GM12878 (cell line): Measurements from ENCODE around the gene RAB26. TPM values are rescaled to one million over a fixed set of nuclear protein-coding genes. Genes with fewer than 3 reads are reported as not detected.

Experiments
- ATAC-seq: fragments of 200-7000 bp; cut with Tn5 transposase; 3 replicates; pipeline ENCODE4 v1.9.1; 2020; ENCODE audit warnings: mild to moderate bottlenecking, moderate library complexity
- BruUV-seq: library from RNA; stranded (reverse); fragments of 400-500 nt; replicated peaks from 2 replicates; lab custom pipeline; 2021; lab: Mats Ljungman, UMichigan
- CTCF ChIA-PET: fragments of 300-600 bp; sonication (Branson Sonifier 250); formaldehyde crosslinking; extraction: SDS; loops from one replicate; lab custom pipeline; 2021; ENCODE audit warnings: inconsistent platforms; lab: Yijun Ruan, JAX
- POLR2A ChIA-PET: fragments of 350-600 bp; formaldehyde crosslinking; extraction: SDS; loops from one replicate; lab custom pipeline; 2021; ENCODE audit warnings: inconsistent platforms; lab: Charles Lee
- RAD21 ChIA-PET: fragments of 300-600 bp; sonication (Branson Sonifier 250); formaldehyde crosslinking; loops from one replicate; lab custom pipeline; 2023; ENCODE audit warnings: antibody characterized with exemption; ENCODE audit not compliant: unreplicated experiment; lab: Charles Lee
- SMC1A ChIA-PET: fragments of 300-600 bp; sonication (Branson Sonifier 250); formaldehyde crosslinking; loops from one replicate; lab custom pipeline; 2023; ENCODE audit not compliant: unreplicated experiment, uncharacterized antibody; lab: Charles Lee
- DNase-seq: peaks from one replicate; pipeline ENCODE4 v3.0.0-alpha.2; 2011; ENCODE audit warnings: low read depth, low spot score
- FAIRE-seq: peaks from 3 replicates; lab custom pipeline; 2011; peaks lifted over from hg19 to GRCh38; lab: Jason Lieb, UNC
- H2AFZ ChIP-seq: 2 replicates; pipeline ENCODE4 v1.6.0; 2011; ENCODE audit warnings: low read depth, low read length, control low read depth; ENCODE audit not compliant: control insufficient read depth
- H3K27ac ChIP-seq: 2 replicates; pipeline ENCODE4 v1.5.1; 2011; ENCODE audit warnings: control low read depth; ENCODE audit not compliant: control insufficient read depth, insufficient read depth
- H3K27me3 ChIP-seq, 2 experiments: replicated peaks in 1 of 2; 2 replicates each; pipeline versions ENCODE4 v1.6.0 to v1.6.1; 2011; ENCODE audit warnings: low read length in 1 of 2; ENCODE audit not compliant: control insufficient read depth in 2 of 2, insufficient read depth in 2 of 2
- H3K36me3 ChIP-seq, 2 experiments: 2 replicates each; pipeline ENCODE4 v1.5.1; 2011; ENCODE audit warnings: low read length in 1 of 2; ENCODE audit not compliant: control insufficient read depth in 2 of 2, insufficient read depth in 2 of 2
- H3K4me1 ChIP-seq: 2 replicates; pipeline ENCODE4 v1.6.1; 2011; ENCODE audit warnings: mild to moderate bottlenecking, low read length, moderate library complexity, mixed read lengths; ENCODE audit not compliant: control insufficient read depth, insufficient read depth
- H3K4me2 ChIP-seq: 2 replicates; pipeline ENCODE4 v1.6.0; 2011; ENCODE audit warnings: control low read depth; ENCODE audit not compliant: control insufficient read depth, insufficient read depth
- H3K4me3 ChIP-seq: fragments of 200-600 bp; sonication (generic); 2 replicates; pipeline ENCODE4 v1.5.1; 2016
- H3K79me2 ChIP-seq: 2 replicates; pipeline ENCODE4 v1.6.0; 2011; ENCODE audit warnings: low read length; ENCODE audit not compliant: control insufficient read depth, insufficient read depth
- H3K9ac ChIP-seq: 2 replicates; pipeline ENCODE4 v1.8.0; 2011; ENCODE audit warnings: low read length, control low read depth, mixed read lengths; ENCODE audit not compliant: control insufficient read depth, insufficient read depth
- H3K9me3 ChIP-seq: replicated peaks from 3 replicates; pipeline ENCODE4 v1.5.1; 2011; ENCODE audit warnings: mild to moderate bottlenecking, low read length; ENCODE audit not compliant: control insufficient read depth, insufficient read depth
- H4K20me1 ChIP-seq: 2 replicates; pipeline ENCODE4 v1.6.0; 2011; ENCODE audit not compliant: control insufficient read depth, insufficient read depth
- POLR2A ChIP-seq: IDR thresholded peaks from 2 replicates; pipeline ENCODE4 v1.6.1; 2011; ENCODE audit warnings: low read depth, mild to moderate bottlenecking, low read length
- SRF ChIP-seq, 2 experiments: IDR thresholded peaks; 2 replicates each; pipeline ENCODE4 v1.6.1; 2011; ENCODE audit warnings: low read depth in 2 of 2, low read length in 2 of 2, mild to moderate bottlenecking in 1 of 2, moderate library complexity in 1 of 2
- ZNF207 ChIP-seq: fragments of 450-650 bp; IDR thresholded peaks from 2 replicates; pipeline ENCODE4 v1.6.1; 2014; ENCODE audit warnings: antibody characterized with exemption, mild to moderate bottlenecking, borderline replicate concordance
- WGBS: methylation state at CpG from one replicate; pipeline ENCODE4 v1.1.6; 2016; ENCODE audit warnings: low lambda C conversion rate; ENCODE audit not compliant: insufficient replicate concordance, insufficient coverage; ENCODE audit errors: missing lambda C conversion rate; 5-methylcytosine and 5-hydroxymethylcytosine counted together
- in situ Hi-C: fragments of 300-500 bp; cut with MboI; formaldehyde crosslinking; loops from 9 replicates; pipeline ENCODE4 v1.14.3; 2018; ENCODE audit warnings: mixed read lengths
- intact Hi-C: fragments of 100-400 bp; cut with micrococcal nuclease; formaldehyde crosslinking; loops from one replicate; pipeline ENCODE4 v1.14.2; 2022; ENCODE audit not compliant: unreplicated experiment
- polyA plus RNA-seq, 11 experiments: library from polyadenylated mRNA; depleted of rRNA in 4 of 11; unstranded in 6 of 11; stranded (reverse) in 5 of 11; fragments of >200 nt; fragmentation: Nextera tagmentation in 4 of 11; fragmentation: Illumina TruSeq in 1 of 11; extraction: Ambion mirVana in 4 of 11; extraction: Trizol in 1 of 11; gene quantifications; 1 replicate in 1 of 11; 2 replicates in 10 of 11; pipeline versions ENCODE4 v1.2.1 to v1.2.3, GENCODE V29; 2011 to 2016; ENCODE audit warnings: inconsistent platforms in 2 of 11, missing spikeins in 2 of 11, low read depth in 1 of 11
- total RNA-seq, 4 experiments: library from RNA; depleted of rRNA in 3 of 4; stranded (reverse); fragments of >200 nt in 3 of 4; fragmentation: Illumina TruSeq in 1 of 4; extraction: Trizol in 1 of 4; gene quantifications; 2 replicates each; pipeline versions ENCODE4 v1.2.1 to v1.2.3, GENCODE V29; 2013 to 2021
- TF ChIP-seq, protein P1 (sequence below): fragments of 450-650 bp; formaldehyde crosslinking; IDR thresholded peaks from 2 replicates; pipeline ENCODE4 v1.4.0; 2020; ENCODE audit warnings: mild to moderate bottlenecking, moderate library complexity

Gene RAB26
- total and polyA plus RNA-seq, 10 of the 15 experiments (the other 5 are each of a cell fraction or from before 2014, with no cell fraction given): 0.13 to 4.5 (median 0.33) TPM; not detected in 1

DNA sequence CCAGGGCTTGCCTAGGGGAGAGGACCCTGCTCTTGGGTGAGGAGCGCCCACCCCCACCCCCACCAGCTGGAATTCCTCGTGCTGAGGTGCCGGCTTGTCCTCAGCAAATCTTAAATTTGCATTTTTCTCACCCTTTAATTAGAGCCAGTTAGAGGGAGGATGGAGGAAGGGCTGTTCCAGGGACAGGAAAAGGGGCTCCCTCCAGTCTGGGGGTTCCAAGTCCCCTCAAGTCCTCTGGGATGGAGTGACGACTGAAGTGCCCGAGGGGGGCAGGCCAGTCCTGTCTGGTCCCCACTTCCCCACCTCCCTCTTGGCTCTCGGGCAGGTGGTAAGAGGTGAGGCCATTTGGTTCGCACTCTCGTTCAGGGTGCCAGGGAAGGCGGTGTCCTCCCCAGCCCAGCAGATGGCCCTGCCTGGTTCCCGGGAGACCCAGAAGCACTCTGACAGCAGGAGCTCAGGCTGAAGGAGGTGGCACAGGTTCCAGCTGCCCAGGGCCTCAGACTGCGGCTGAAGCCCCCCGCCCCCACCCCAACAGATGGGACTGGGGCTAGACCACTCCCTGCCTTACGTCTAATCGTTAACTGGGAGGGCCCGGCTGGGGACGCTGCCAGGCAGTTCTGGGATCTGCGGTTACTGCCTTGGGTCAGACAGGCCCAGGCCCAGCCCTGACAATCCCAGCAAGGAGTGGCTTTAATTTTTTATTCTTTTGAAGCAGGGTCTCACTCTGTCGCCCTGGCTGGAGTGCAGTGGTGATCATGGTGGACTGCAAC is 2.2 kb downstream of the RAB26 start:
- no peak overlapping the region for H3K27ac ChIP-seq
- whole genome bisulfite sequencing: 8% methylated on average over 18 of the region's 18 CpGs
- no TSS peak for BruUV-seq
- no peak overlapping the region for H2AFZ ChIP-seq
- ChIA-PET RAD21 (interaction anchor here (1.2 to 1.9 kb wide), 2 partner anchors 10 to 29 kb away, joined by 3 to 10 read pairs; no protein-coding TSS in a partner anchor), CTCF (interaction anchor here (0.6 to 2.0 kb wide), 9 partner anchors 10 to 270 kb away, joined by 3 to 18 read pairs (median 3); partner anchors contain the start of gene PKD1), POLR2A (no interaction called here), SMC1A (interaction anchor here (1.0 to 1.4 kb wide), 2 partner anchors 10 to 134 kb away, joined by 3 to 5 read pairs; no protein-coding TSS in a partner anchor)
- FAIRE-seq (no peak), ATAC-seq (no peak), DNase-seq (no peak)
- H3K4me2 ChIP-seq: peak overlapping the region; percentile 75; the same call in 1 of the 2 replicates
- H3K36me3 ChIP-seq: peaks cover 0 to 20% of the 10 kb centered on the region in 2 experiments; a peak in 2 of 4 replicates
- peaks cover 9% of the 10 kb centered on the region; the same call in 1 of the 2 replicates for H4K20me1 ChIP-seq
- in situ Hi-C loops (no loop called here), intact Hi-C loops (loop anchor here (5.0 kb wide), 1 partner anchor 143 kb away; the partner anchor contains the start of gene ZNF598)
- peaks cover 30% of the 10 kb centered on the region for H3K79me2 ChIP-seq
- H3K9me3 ChIP-seq: no peaks in the 10 kb centered on the region
- no peaks in the 10 kb centered on the region for H3K27me3 ChIP-seq
- H3K9ac ChIP-seq: no peak overlapping the region; the same call in 1 of the 2 replicates
- peaks cover 37% of the 10 kb centered on the region for H3K4me1 ChIP-seq
- 0 out of 2 replicates have a peak, but pooled peaks have one; percentile 29 for TF ChIP-seq POLR2A
- no peak for TF ChIP-seq ZNF207
- TF ChIP-seq, protein P1, sequence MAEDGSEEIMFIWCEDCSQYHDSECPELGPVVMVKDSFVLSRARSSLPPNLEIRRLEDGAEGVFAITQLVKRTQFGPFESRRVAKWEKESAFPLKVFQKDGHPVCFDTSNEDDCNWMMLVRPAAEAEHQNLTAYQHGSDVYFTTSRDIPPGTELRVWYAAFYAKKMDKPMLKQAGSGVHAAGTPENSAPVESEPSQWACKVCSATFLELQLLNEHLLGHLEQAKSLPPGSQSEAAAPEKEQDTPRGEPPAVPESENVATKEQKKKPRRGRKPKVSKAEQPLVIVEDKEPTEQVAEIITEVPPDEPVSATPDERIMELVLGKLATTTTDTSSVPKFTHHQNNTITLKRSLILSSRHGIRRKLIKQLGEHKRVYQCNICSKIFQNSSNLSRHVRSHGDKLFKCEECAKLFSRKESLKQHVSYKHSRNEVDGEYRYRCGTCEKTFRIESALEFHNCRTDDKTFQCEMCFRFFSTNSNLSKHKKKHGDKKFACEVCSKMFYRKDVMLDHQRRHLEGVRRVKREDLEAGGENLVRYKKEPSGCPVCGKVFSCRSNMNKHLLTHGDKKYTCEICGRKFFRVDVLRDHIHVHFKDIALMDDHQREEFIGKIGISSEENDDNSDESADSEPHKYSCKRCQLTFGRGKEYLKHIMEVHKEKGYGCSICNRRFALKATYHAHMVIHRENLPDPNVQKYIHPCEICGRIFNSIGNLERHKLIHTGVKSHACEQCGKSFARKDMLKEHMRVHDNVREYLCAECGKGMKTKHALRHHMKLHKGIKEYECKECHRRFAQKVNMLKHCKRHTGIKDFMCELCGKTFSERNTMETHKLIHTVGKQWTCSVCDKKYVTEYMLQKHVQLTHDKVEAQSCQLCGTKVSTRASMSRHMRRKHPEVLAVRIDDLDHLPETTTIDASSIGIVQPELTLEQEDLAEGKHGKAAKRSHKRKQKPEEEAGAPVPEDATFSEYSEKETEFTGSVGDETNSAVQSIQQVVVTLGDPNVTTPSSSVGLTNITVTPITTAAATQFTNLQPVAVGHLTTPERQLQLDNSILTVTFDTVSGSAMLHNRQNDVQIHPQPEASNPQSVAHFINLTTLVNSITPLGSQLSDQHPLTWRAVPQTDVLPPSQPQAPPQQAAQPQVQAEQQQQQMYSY (CRISPR knock-in tag): no peak
- no peak for TF ChIP-seq SRF (IDR thresholded peaks at IDR 0.05; ENCODE audit: low read depth in 2 of 2, low read length in 2 of 2)
- peak overlapping the region; percentile 98; the same call in 1 of the 2 replicates for H3K4me3 ChIP-seq
